Measurements from ENCODE around the gene SS18L1. TPM values are rescaled to one million over a fixed set of nuclear protein-coding genes. Genes with fewer than 3 reads are reported as not detected.

Gene SS18L1
- total and polyA plus RNA-seq, 5 donors = 6.2 to 8.8 (median 8.1) TPM

- Histone ChIP-seq H3K4me1 (ENCODE audit: control insufficient read depth, insufficient read depth, low read length) (no peaks in the 10 kb centered on the region), H3K27ac (ENCODE audit: low read length) (no peak overlapping the region), H3K9me3 (ENCODE audit: control insufficient read depth, low read length) (no peaks in the 10 kb centered on the region), H3K4me3 (ENCODE audit: low read length) (no peak overlapping the region), H3K27me3 (ENCODE audit: control insufficient read depth, insufficient read depth) (no peaks in the 10 kb centered on the region)
- intact Hi-C loops (cut with DNase I) = no loop called here
- DNase-seq (peak in 2 of 3 donors; percentile 10 to 29), ATAC-seq (no peak)
- 95% methylated on average over 29 of the region's 29 CpGs for WGBS
Measured at GRCh38 chr20:62163986-62164762, 20.6 kb downstream of the SS18L1 start.

GRCh38 chr20:62164879-62165761 is 21.6 kb downstream of the SS18L1 start:
- Histone ChIP-seq H3K27ac (ENCODE audit: low read length) (no peak overlapping the region), H3K4me3 (ENCODE audit: low read length) (no peak overlapping the region), H3K9me3 (ENCODE audit: control insufficient read depth, low read length) (no peaks in the 10 kb centered on the region), H3K4me1 (ENCODE audit: control insufficient read depth, insufficient read depth, low read length) (no peaks in the 10 kb centered on the region), H3K27me3 (ENCODE audit: control insufficient read depth, insufficient read depth) (no peaks in the 10 kb centered on the region)
- ATAC-seq = no peak
- WGBS = 96% methylated on average over 41 of the region's 41 CpGs
- DNase-seq = peak in 1 of 3 donors; percentile 32
- intact Hi-C loops (cut with DNase I) = no loop called here

GRCh38 chr20:62165762-62166399 is 22.3 kb downstream of the SS18L1 start:
- Histone ChIP-seq H3K27ac (ENCODE audit: low read length) (no peak overlapping the region), H3K9me3 (ENCODE audit: control insufficient read depth, low read length) (no peaks in the 10 kb centered on the region), H3K27me3 (ENCODE audit: control insufficient read depth, insufficient read depth) (no peaks in the 10 kb centered on the region), H3K4me3 (ENCODE audit: low read length) (no peak overlapping the region), H3K4me1 (ENCODE audit: control insufficient read depth, insufficient read depth, low read length) (no peaks in the 10 kb centered on the region)
- peak; percentile 64 to 79 (median 78) for DNase-seq
- WGBS = 78% methylated on average over 25 of the region's 25 CpGs
- peak in 1 of 2 donors; percentile 12 for ATAC-seq
- intact Hi-C loops (cut with DNase I) = no loop called here

- Histone ChIP-seq H3K27ac (ENCODE audit: low read length) (no peak overlapping the region), H3K4me3 (ENCODE audit: low read length) (no peak overlapping the region), H3K4me1 (ENCODE audit: control insufficient read depth, insufficient read depth, low read length) (no peaks in the 10 kb centered on the region), H3K27me3 (ENCODE audit: control insufficient read depth, insufficient read depth) (no peaks in the 10 kb centered on the region), H3K9me3 (ENCODE audit: control insufficient read depth, low read length) (no peaks in the 10 kb centered on the region)
- no peak for ATAC-seq
- intact Hi-C loops (cut with DNase I) = no loop called here
- 73% methylated on average over 6 of the region's 6 CpGs for WGBS
- DNase-seq = peak in 1 of 3 donors; percentile 26
Measured at GRCh38 chr20:62167474-62167873, 23.9 kb downstream of the SS18L1 start.

- intact Hi-C loops (cut with DNase I) = no loop called here
- Histone ChIP-seq H3K4me1 (ENCODE audit: control insufficient read depth, insufficient read depth, low read length) (no peaks in the 10 kb centered on the region), H3K27me3 (ENCODE audit: control insufficient read depth, insufficient read depth) (no peaks in the 10 kb centered on the region), H3K4me3 (ENCODE audit: low read length) (no peak overlapping the region), H3K27ac (ENCODE audit: low read length) (no peak overlapping the region), H3K9me3 (ENCODE audit: control insufficient read depth, low read length) (no peaks in the 10 kb centered on the region)
- 94% methylated on average over 4 of the region's 4 CpGs for WGBS
- DNase-seq (no peak), ATAC-seq (no peak)
Measured at GRCh38 chr20:62168061-62168460, 24.5 kb downstream of the SS18L1 start.

- DNase-seq = peak in 1 of 3 donors; percentile 43
- WGBS = 95% methylated on average over 23 of the region's 23 CpGs
- intact Hi-C loops (cut with DNase I) = no loop called here
Measured at GRCh38 chr20:62168890-62169435, 25.4 kb downstream of the SS18L1 start.

GRCh38 chr20:62170536-62170935 is 27.0 kb downstream of the SS18L1 start:
- Histone ChIP-seq H3K9me3 (ENCODE audit: control insufficient read depth, low read length) (no peaks in the 10 kb centered on the region), H3K27ac (ENCODE audit: low read length) (no peak overlapping the region), H3K27me3 (ENCODE audit: control insufficient read depth, insufficient read depth) (no peaks in the 10 kb centered on the region), H3K4me3 (ENCODE audit: low read length) (no peak overlapping the region), H3K4me1 (ENCODE audit: control insufficient read depth, insufficient read depth, low read length) (no peaks in the 10 kb centered on the region)
- DNase-seq (peak in 2 of 3 donors; percentile 7 to 46), ATAC-seq (no peak)
- intact Hi-C loops (cut with DNase I) = no loop called here
- 94% methylated on average over 9 of the region's 9 CpGs for WGBS

More at GRCh38 chr20:62168890-62169435, 25.4 kb downstream of the SS18L1 start:
- Histone ChIP-seq H3K27me3 (ENCODE audit: control insufficient read depth, insufficient read depth) (no peaks in the 10 kb centered on the region), H3K4me3 (ENCODE audit: low read length) (no peak overlapping the region), H3K4me1 (ENCODE audit: control insufficient read depth, insufficient read depth, low read length) (no peaks in the 10 kb centered on the region), H3K9me3 (ENCODE audit: control insufficient read depth, low read length) (no peaks in the 10 kb centered on the region), H3K27ac (ENCODE audit: low read length) (no peak overlapping the region)
- ATAC-seq = no peak

- H3K4me3 ChIP-seq (ENCODE audit: low read length) = no peak overlapping the region
- peak in 2 of 3 donors; percentile 15 to 63 for DNase-seq
- no peaks in the 10 kb centered on the region for H3K4me1 ChIP-seq (ENCODE audit: control insufficient read depth, insufficient read depth, low read length)
- ATAC-seq = peak in 1 of 2 donors; percentile 81
- intact Hi-C loops (cut with DNase I) = no loop called here
- no peak overlapping the region for H3K27ac ChIP-seq (ENCODE audit: low read length)
- WGBS = 65% methylated on average over 8 of the region's 8 CpGs
- H3K27me3 ChIP-seq (ENCODE audit: control insufficient read depth, insufficient read depth) = no peaks in the 10 kb centered on the region
- no peaks in the 10 kb centered on the region for H3K9me3 ChIP-seq (ENCODE audit: control insufficient read depth, low read length)
Measured at GRCh38 chr20:62171245-62171644, 27.7 kb downstream of the SS18L1 start.

- ATAC-seq (no peak), DNase-seq (peak in 1 of 3 donors; percentile 18)
- no peaks in the 10 kb centered on the region for H3K4me1 ChIP-seq (ENCODE audit: control insufficient read depth, insufficient read depth, low read length)
- no peaks in the 10 kb centered on the region for H3K9me3 ChIP-seq (ENCODE audit: control insufficient read depth, low read length)
- H3K27ac ChIP-seq (ENCODE audit: low read length) = no peak overlapping the region
- H3K4me3 ChIP-seq (ENCODE audit: low read length) = no peak overlapping the region
- no peaks in the 10 kb centered on the region for H3K27me3 ChIP-seq (ENCODE audit: control insufficient read depth, insufficient read depth)
- intact Hi-C loops (cut with DNase I) = no loop called here
- WGBS = 94% methylated on average over 18 of the region's 18 CpGs
Measured at GRCh38 chr20:62172666-62173065, 29.1 kb downstream of the SS18L1 start.

GRCh38 chr20:62174021-62174804 is 30.6 kb downstream of the SS18L1 start:
- Histone ChIP-seq H3K9me3 (ENCODE audit: control insufficient read depth, low read length) (no peaks in the 10 kb centered on the region), H3K27ac (ENCODE audit: low read length) (no peak overlapping the region), H3K4me1 (ENCODE audit: control insufficient read depth, insufficient read depth, low read length) (no peaks in the 10 kb centered on the region), H3K4me3 (ENCODE audit: low read length) (no peak overlapping the region), H3K27me3 (ENCODE audit: control insufficient read depth, insufficient read depth) (no peaks in the 10 kb centered on the region)
- WGBS = 96% methylated on average over 28 of the region's 28 CpGs
- intact Hi-C loops (cut with DNase I) = no loop called here
- DNase-seq (peak in 2 of 3 donors; percentile 39 to 41), ATAC-seq (no peak)

Data from right cardiac atrium (tissue), 5 donors.